AG08395 (cell line): Measurements from ENCODE around the gene HOMER2.
"Not testable (repeated sequence)": the region's sequence is repeated elsewhere in the genome, so short reads cannot be mapped to it uniquely, and the experiment has no call there.

Experiments
- DNase-seq: peaks from one replicate; pipeline ENCODE4 v3.0.0; 2012; ENCODE audit warnings: mixed read lengths, low spot score

The HOMER2 gene

GRCh38 chr15:82893473-82893872, 59.0 kb downstream of the HOMER2 start:
- not testable (repeated sequence) for DNase-seq

GRCh38 chr15:82892573-82892972, 59.9 kb downstream of the HOMER2 start:
- DNase-seq, result no peak

- DNase-seq, result no peak
These were observed 61.5 kb downstream of the HOMER2 start for GRCh38 chr15:82890995-82891390.

GRCh38 chr15:82890338-82890994, 62.1 kb downstream of the HOMER2 start:
- DNase-seq, result no peak

- DNase-seq, result no peak
These were observed 70.1 kb downstream of the HOMER2 start for GRCh38 chr15:82882273-82882928.

- no peak for DNase-seq
These were observed 70.8 kb downstream of the HOMER2 start for GRCh38 chr15:82881747-82882146.

GRCh38 chr15:82880704-82881103, 71.8 kb downstream of the HOMER2 start:
- DNase-seq, result no peak

GRCh38 chr15:82878325-82878724, 74.2 kb downstream of the HOMER2 start:
- DNase-seq, result no peak

GRCh38 chr15:82877825-82878224, 74.7 kb downstream of the HOMER2 start:
- no peak for DNase-seq

- DNase-seq, result peak; percentile 80
These were observed 77.0 kb downstream of the HOMER2 start for GRCh38 chr15:82875411-82876003.

GRCh38 chr15:82874961-82875360, 77.6 kb downstream of the HOMER2 start:
- DNase-seq, result no peak

- no peak for DNase-seq
These were observed 78.3 kb downstream of the HOMER2 start for GRCh38 chr15:82874267-82874666.

GRCh38 chr15:82873000-82873680, 79.4 kb downstream of the HOMER2 start:
- DNase-seq, result no peak

GRCh38 chr15:82871832-82872484, 80.6 kb downstream of the HOMER2 start:
- no peak for DNase-seq

GRCh38 chr15:82871358-82871757, 81.2 kb downstream of the HOMER2 start:
- DNase-seq, result no peak

- DNase-seq, result no peak
These were observed 81.7 kb downstream of the HOMER2 start for GRCh38 chr15:82870727-82871320.

- not testable (repeated sequence) for DNase-seq
These were observed 86.5 kb downstream of the HOMER2 start for GRCh38 chr15:82865981-82866380.

GRCh38 chr15:82865581-82865980, 86.9 kb downstream of the HOMER2 start:
- not testable (repeated sequence) for DNase-seq

- no peak for DNase-seq
These were observed 87.6 kb downstream of the HOMER2 start for GRCh38 chr15:82864967-82865366.

- no peak for DNase-seq
These were observed 89.6 kb downstream of the HOMER2 start for GRCh38 chr15:82862886-82863285.

- no peak for DNase-seq
These were observed 93.6 kb downstream of the HOMER2 start for GRCh38 chr15:82858932-82859331.
